GM21526 (cell line): ENCODE measurements around the gene SPRTN.

ENCODE experiments used
- ATAC-seq: cut with Tn5 transposase; IDR thresholded peaks from one replicate; pipeline ENCODE4 v1.9.1; 2021; ENCODE audit warnings: moderate library complexity; ENCODE audit not compliant: unreplicated experiment, low FRiP score

SPRTN gene, protein sequence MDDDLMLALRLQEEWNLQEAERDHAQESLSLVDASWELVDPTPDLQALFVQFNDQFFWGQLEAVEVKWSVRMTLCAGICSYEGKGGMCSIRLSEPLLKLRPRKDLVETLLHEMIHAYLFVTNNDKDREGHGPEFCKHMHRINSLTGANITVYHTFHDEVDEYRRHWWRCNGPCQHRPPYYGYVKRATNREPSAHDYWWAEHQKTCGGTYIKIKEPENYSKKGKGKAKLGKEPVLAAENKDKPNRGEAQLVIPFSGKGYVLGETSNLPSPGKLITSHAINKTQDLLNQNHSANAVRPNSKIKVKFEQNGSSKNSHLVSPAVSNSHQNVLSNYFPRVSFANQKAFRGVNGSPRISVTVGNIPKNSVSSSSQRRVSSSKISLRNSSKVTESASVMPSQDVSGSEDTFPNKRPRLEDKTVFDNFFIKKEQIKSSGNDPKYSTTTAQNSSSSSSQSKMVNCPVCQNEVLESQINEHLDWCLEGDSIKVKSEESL

DNA sequence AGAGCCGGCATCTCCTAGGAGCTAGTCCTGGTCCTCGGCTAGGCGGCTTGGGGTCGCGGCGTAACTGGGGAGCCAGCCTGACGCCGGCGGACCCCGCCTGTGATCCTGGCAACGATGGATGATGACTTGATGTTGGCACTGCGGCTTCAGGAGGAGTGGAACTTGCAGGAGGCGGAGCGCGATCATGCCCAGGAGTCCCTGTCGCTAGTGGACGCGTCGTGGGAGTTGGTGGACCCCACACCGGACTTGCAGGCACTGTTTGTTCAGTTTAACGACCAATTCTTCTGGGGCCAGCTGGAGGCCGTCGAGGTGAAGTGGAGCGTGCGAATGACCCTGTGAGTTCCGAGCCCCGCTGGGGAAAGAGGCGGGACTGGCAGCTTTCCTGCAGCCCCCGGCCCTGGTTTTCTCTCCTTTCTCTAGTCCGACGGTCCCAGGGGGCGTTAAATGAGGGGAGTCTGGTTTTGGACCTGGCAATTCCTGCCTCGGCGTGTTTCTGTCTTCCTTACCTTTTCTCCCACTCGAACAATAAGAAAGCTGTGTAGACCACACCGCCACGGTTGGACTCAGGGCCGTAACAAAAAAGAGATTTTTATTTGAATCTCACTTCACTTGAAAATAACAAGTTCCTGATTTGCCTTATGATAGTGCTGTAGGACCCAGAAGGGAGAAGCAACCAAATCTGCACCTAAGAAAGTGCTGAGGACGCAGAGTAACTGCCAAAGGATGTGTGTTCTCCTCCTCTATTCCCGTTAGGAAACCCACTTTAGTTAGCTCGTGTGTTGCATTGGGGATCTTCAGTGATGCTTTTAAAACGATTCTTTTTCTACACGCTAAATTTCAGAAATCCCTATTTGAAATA, at the start of gene SPRTN:
Gene SPRTN (plus strand): TSS at position 24 of the 859 bp plus-strand sequence. CDS start 91 bp downstream, at position 115.
- peak; percentile 7 for ATAC-seq

GRCh38 chr1:231295938-231296337, 42.2 kb upstream of the SPRTN start:
- no peak for ATAC-seq

- no peak for ATAC-seq
Observed at GRCh38 chr1:231301990-231302389, 36.1 kb upstream of the SPRTN start.

DNA sequence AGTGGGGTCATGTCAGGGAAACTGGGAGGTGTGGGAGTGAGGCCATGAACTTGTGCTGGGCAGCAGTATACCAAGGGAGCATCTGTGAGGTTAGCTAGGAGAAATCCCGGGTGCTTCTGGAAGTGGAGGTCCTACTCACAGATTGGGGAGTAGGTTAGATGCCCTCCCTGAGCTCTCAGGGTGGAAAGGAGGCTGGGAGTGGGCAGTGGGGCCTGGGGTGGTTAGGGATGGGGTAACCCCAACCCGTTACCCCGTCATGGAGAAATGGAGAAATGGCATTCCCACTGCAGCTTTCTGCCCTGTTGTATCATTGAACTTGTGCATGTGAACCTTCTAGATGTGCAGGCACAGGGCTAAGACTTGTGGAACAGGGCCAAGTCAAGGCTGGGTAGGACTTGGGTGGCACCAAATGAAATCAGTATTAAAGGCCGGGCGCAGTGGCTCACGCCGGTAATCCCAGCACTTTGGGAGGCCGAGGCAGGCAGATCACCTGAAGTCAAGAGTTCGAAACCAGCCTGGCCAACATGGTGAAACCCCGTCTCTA, 27.6 kb upstream of the SPRTN start:
- ATAC-seq = no peak

DNA sequence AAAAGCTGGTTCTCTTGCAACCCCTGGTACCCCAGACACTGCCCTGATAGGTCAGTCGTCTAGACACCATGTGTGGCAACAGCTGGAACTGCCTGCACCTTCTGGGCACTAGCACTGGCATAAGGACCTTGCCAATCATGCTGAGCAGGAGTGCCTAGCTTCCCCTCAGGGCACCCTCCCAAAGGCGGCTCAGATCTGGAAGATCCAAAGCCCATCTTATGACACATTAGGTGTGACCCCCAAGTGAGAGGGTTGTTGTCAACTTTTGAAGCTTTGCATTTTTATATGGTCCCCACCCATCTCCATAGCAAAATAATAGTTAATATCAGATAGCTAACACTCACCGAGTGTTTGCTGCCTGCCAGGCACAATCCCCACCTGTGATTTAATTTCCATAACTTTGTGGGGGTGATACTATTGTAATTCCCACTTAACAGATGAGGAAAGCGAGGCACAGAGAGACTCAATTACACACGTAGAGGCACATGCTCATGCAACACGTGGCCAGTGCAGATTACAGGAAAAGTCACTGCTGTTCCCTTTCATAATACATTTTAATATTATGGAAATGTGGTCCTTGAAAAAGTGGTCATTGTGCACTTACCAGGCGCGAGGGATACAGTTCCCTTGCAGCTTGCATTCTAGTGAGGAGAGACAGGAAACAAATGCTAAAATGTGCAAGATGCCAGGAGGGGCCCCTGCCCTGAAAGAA, 26.2 kb upstream of the SPRTN start:
- ATAC-seq = no peak

DNA sequence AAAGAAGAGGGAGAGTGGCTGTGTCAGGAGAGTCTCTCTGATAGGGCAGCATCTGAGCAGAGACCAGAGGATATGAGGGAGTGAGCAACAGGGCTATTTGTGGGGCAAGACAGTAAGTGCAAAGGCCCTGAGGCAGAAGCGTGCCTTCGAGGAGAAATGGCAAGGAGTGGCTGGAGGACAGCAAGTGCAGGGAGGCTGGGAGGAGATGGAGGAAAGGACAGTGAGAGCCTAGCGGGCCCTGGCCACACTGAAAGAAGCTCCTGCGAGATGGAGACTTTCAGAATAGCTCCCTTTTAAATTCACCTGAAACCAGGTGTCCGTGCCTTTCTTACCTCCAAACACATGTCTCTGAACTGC, 25.7 kb upstream of the SPRTN start:
- no peak for ATAC-seq

GRCh38 chr1:231313661-231314060, 24.4 kb upstream of the SPRTN start:
- no peak for ATAC-seq

- no peak for ATAC-seq
Observed at GRCh38 chr1:231315887-231316286, 22.2 kb upstream of the SPRTN start.

- no peak for ATAC-seq
Observed at GRCh38 chr1:231317306-231318014, 20.6 kb upstream of the SPRTN start.

DNA sequence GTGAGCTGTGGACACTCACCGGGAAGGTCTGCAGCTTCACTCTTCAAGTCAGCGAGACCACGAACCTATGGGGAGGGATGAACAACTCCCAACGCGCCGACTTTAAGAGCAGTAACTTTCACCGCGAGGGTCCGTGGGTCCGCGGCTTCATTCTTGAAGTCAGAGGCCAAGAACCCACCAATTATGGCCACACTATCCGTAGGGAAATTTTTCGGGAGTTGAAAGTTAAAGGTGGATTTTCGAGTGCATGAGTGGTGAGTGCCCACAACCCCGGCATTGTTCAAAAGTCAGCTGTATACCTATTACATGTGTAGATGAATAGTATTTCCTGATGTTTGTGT, 20.1 kb upstream of the SPRTN start:
- ATAC-seq = no peak

GRCh38 chr1:231318568-231318967, 19.5 kb upstream of the SPRTN start:
- no peak for ATAC-seq

DNA sequence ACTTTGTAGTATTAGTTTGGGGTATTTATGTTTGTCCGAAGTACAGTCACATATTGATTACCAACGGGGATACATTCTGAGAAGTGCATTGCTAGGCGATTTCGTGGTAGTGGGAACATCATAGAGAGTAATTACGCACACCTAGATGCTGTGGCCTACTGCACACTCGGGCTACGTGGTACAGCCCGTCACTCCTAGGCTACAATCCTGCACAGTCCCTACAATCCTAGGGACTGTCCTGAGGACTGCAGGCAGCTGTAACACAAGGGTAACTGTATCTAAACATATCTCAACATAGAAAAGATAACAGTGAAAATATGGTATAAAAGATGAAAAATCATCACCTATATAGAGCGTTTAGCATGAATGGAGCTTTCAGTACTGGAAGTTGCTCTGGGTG, 19.0 kb upstream of the SPRTN start:
- no peak for ATAC-seq

GRCh38 chr1:231322880-231323530, 15.1 kb upstream of the SPRTN start:
- ATAC-seq = no peak

DNA sequence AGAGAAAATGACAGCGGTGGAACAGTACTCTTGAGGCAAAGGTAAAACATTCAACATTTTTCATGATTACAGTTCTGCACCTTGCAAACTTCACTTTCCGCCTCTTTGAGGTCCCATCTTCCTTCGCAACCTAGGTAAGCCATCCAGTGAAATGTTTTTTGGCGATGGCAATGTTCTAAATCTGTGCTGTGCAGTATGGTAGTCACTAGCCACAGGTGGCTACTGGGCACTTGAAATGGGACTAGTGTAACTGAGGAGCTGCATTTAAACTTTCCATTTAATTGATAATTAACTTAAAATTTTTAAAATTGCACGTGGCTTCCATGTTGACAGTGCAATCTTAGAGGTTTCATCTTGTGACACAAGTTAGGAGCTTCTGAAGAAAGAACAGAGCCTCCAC, 13.4 kb upstream of the SPRTN start:
- no peak for ATAC-seq

- no peak for ATAC-seq
Observed at GRCh38 chr1:231326248-231326647, 11.8 kb upstream of the SPRTN start.

- ATAC-seq = no peak
Observed at GRCh38 chr1:231327617-231328016, 10.5 kb upstream of the SPRTN start.

GRCh38 chr1:231329483-231329882, 8.6 kb upstream of the SPRTN start:
- ATAC-seq = no peak

- no peak for ATAC-seq
Observed at GRCh38 chr1:231332761-231333160, 5.3 kb upstream of the SPRTN start.

DNA sequence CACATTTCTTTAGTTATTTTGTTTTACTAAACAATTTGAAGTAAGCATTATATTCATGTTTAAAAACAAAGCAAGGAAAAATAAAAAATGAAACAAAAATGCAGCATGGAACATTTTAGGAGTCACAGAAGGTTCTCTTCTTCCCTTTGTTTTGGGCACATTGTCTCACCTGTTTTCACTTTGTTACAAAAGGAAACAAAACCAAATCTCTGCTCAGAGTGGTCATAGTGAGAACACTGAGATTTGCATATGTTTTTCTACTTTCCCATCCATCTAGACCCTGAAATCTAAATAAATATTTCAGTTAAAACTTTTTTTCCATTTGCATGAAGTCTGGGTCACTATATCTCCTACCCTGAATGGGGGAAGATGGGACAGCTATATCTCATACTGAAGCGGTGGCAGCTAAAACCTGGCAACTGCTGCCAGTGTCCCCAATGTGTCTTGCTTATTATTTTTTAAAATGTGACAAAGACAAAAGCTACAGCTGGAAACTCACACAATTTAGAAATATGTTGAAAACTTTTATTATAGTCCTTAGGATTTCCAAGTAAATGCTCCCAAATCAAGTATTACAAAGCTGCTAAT, 3.9 kb upstream of the SPRTN start:
- no peak for ATAC-seq
